H1 (cell line): ENCODE data around the gene PDGFD. TPM values are rescaled to one million over a fixed set of nuclear protein-coding genes. Genes with fewer than 3 reads are reported as not detected.

Experiments
- CTCF ChIA-PET: fragments of 300-600 bp; sonication (Branson Sonifier 250); formaldehyde crosslinking; loops from one replicate; lab custom pipeline; 2021; ENCODE audit not compliant: partially characterized antibody; lab: Charles Lee
- POLR2A ChIA-PET: fragments of 300-600 bp; sonication (Branson Sonifier 250); formaldehyde crosslinking; loops from one replicate; lab custom pipeline; 2021; ENCODE audit warnings: inconsistent platforms; ENCODE audit not compliant: partially characterized antibody; lab: Charles Lee
- DNase-seq, 2 experiments: peaks; one replicate each; pipeline versions ENCODE4 v3.0.0 to v3.0.0-alpha.2; 2010 to 2022; ENCODE audit warnings: low spot score in 2 of 2, low read depth in 1 of 2, mixed read lengths in 1 of 2
- FAIRE-seq: peaks from 2 replicates; lab custom pipeline; 2011; peaks lifted over from hg19 to GRCh38; lab: Jason Lieb, UNC
- H2AFZ ChIP-seq: 2 replicates; pipeline ENCODE4 v1.8.1; 2012; ENCODE audit warnings: low read length, inconsistent platforms
- H2AK5ac ChIP-seq: 2 replicates; pipeline ENCODE4 v1.6.1; 2013; ENCODE audit warnings: low read depth, low read length
- H2BK120ac ChIP-seq: replicated peaks from 2 replicates; pipeline ENCODE3; 2013; ENCODE audit warnings: low read depth, low read length, inconsistent platforms
- H2BK12ac ChIP-seq: 2 replicates; pipeline ENCODE4 v1.6.1; 2013; ENCODE audit warnings: low read depth, low read length
- H2BK15ac ChIP-seq: 2 replicates; pipeline ENCODE4 v1.6.1; 2013; ENCODE audit warnings: low read length
- H2BK20ac ChIP-seq: 2 replicates; pipeline ENCODE4 v1.6.1; 2013; ENCODE audit warnings: low read length
- H2BK5ac ChIP-seq: 2 replicates; pipeline ENCODE4 v1.6.1; 2013; ENCODE audit warnings: low read depth, low read length
- H3K14ac ChIP-seq: 2 replicates; pipeline ENCODE4 v1.6.1; 2013; ENCODE audit warnings: inconsistent platforms; ENCODE audit not compliant: insufficient read length
- H3K18ac ChIP-seq: 2 replicates; pipeline ENCODE4 v1.6.1; 2013; ENCODE audit warnings: low read length; ENCODE audit errors: extremely low read depth
- H3K23ac ChIP-seq: 2 replicates; pipeline ENCODE4 v1.6.1; 2013; ENCODE audit warnings: inconsistent platforms; ENCODE audit not compliant: insufficient read length
- H3K23me2 ChIP-seq: 2 replicates; pipeline ENCODE4 v1.6.1; 2013; ENCODE audit warnings: low read depth, low read length
- H3K27ac ChIP-seq: 2 replicates; pipeline ENCODE4 v1.6.1; 2011; ENCODE audit warnings: low read depth, low read length, inconsistent platforms
- H3K27me3 ChIP-seq, 4 experiments: replicated peaks in 1 of 4; 1 replicate in 1 of 4; 2 replicates in 3 of 4; pipeline versions ENCODE4 v1.6.1 to v1.8.1; 2011 to 2013; ENCODE audit warnings: low read length in 3 of 4, mild to moderate bottlenecking in 3 of 4, inconsistent platforms in 2 of 4, mixed read lengths in 2 of 4, moderate library complexity in 1 of 4; ENCODE audit not compliant: control insufficient read depth in 3 of 4, insufficient read depth in 3 of 4; ENCODE audit errors: extremely low read depth in 1 of 4
- H3K36me3 ChIP-seq, 4 experiments: 2 replicates each; pipeline versions ENCODE4 v1.6.1 to v1.8.1; 2011 to 2013; ENCODE audit warnings: mild to moderate bottlenecking in 4 of 4, low read length in 3 of 4, moderate library complexity in 2 of 4, control low read depth in 1 of 4, inconsistent platforms in 1 of 4; ENCODE audit not compliant: insufficient read depth in 4 of 4, control insufficient read depth in 2 of 4
- H3K4ac ChIP-seq: replicated peaks from 2 replicates; pipeline ENCODE3; 2013; ENCODE audit warnings: low read length, low read depth, mixed read lengths, inconsistent platforms; ENCODE audit not compliant: insufficient read length
- H3K4me1 ChIP-seq, 4 experiments: replicated peaks in 1 of 4; 1 replicate in 1 of 4; 2 replicates in 3 of 4; pipeline versions ENCODE4 v1.6.1 to v1.8.1; 2011 to 2013; ENCODE audit warnings: low read length in 3 of 4, inconsistent platforms in 2 of 4, mixed read lengths in 1 of 4; ENCODE audit not compliant: insufficient read depth in 4 of 4, control insufficient read depth in 3 of 4
- H3K4me2 ChIP-seq, 2 experiments: 2 replicates each; pipeline versions ENCODE4 v1.6.1 to v1.8.1; 2011 to 2013; ENCODE audit warnings: low read depth in 2 of 2, low read length in 2 of 2, control low read depth in 1 of 2, inconsistent platforms in 1 of 2, mild to moderate bottlenecking in 1 of 2; ENCODE audit not compliant: insufficient read depth in 1 of 2
- H3K4me3 ChIP-seq, 4 experiments: fragments of 200-600, 300-600 bp in 1 of 4; sonication (generic), shearing (Covaris generic), sonication (Bioruptor Twin) in 1 of 4; 2 replicates each; pipeline versions ENCODE4 v1.5.1 to v1.8.1; 2011 to 2016; ENCODE audit warnings: low read length in 4 of 4, low read depth in 3 of 4, control low read depth in 2 of 4, inconsistent platforms in 2 of 4, mild to moderate bottlenecking in 2 of 4, mixed read lengths in 1 of 4, moderate library complexity in 1 of 4; ENCODE audit not compliant: insufficient read depth in 2 of 4; ENCODE audit errors: extremely low read depth in 1 of 4
- H3K56ac ChIP-seq: replicated peaks from 2 replicates; pipeline ENCODE3; 2013; ENCODE audit warnings: low read depth, mild to moderate bottlenecking, mixed read lengths, low read length, inconsistent platforms; ENCODE audit not compliant: insufficient read length
- H3K79me1 ChIP-seq: 2 replicates; pipeline ENCODE4 v1.6.1; 2013; ENCODE audit warnings: low read depth, low read length, control low read depth
- H3K79me2 ChIP-seq, 2 experiments: 2 replicates each; pipeline versions ENCODE4 v1.6.1 to v1.8.1; 2012 to 2013; ENCODE audit warnings: low read length in 2 of 2, mild to moderate bottlenecking in 2 of 2, inconsistent platforms in 1 of 2; ENCODE audit not compliant: insufficient read depth in 2 of 2, control insufficient read depth in 1 of 2
- H3K9ac ChIP-seq, 4 experiments: replicated peaks in 1 of 4; 1 replicate in 1 of 4; 2 replicates in 3 of 4; pipeline versions ENCODE4 v1.6.1 to v1.8.1; 2011 to 2013; ENCODE audit warnings: low read depth in 3 of 4, low read length in 3 of 4, control low read depth in 2 of 4, mild to moderate bottlenecking in 2 of 4, moderate library complexity in 2 of 4, inconsistent platforms in 1 of 4; ENCODE audit errors: extremely low read depth in 1 of 4
- H3K9me3 ChIP-seq, 2 experiments: 2 replicates each; pipeline versions ENCODE4 v1.6.1 to v1.8.1; 2012 to 2013; ENCODE audit warnings: mild to moderate bottlenecking in 2 of 2, moderate library complexity in 2 of 2, control low read depth in 1 of 2, inconsistent platforms in 1 of 2, low read depth in 1 of 2, low read length in 1 of 2, mixed read lengths in 1 of 2; ENCODE audit not compliant: insufficient read depth in 2 of 2
- H4K20me1 ChIP-seq, 2 experiments: replicated peaks in 1 of 2; 2 replicates each; pipeline versions ENCODE3 to v1.8.1; 2011 to 2013; ENCODE audit warnings: inconsistent platforms in 2 of 2, low read length in 2 of 2, mild to moderate bottlenecking in 1 of 2; ENCODE audit not compliant: insufficient read depth in 2 of 2, control insufficient read depth in 1 of 2
- H4K5ac ChIP-seq: 2 replicates; pipeline ENCODE4 v1.6.1; 2013; ENCODE audit warnings: low read length, low read depth, mixed read lengths, inconsistent platforms; ENCODE audit not compliant: insufficient read length
- H4K8ac ChIP-seq: 2 replicates; pipeline ENCODE4 v1.8.0; 2013; ENCODE audit warnings: mild to moderate bottlenecking, moderate library complexity, low read length, inconsistent platforms; ENCODE audit not compliant: insufficient read depth; ENCODE audit errors: extremely low read depth
- H4K91ac ChIP-seq: replicated peaks from 2 replicates; pipeline ENCODE3; 2013; ENCODE audit warnings: low read length, mixed read lengths, inconsistent platforms; ENCODE audit not compliant: insufficient read length
- CTBP2 ChIP-seq: IDR thresholded peaks from 2 replicates; pipeline ENCODE4 v1.7.0; 2011; ENCODE audit warnings: borderline replicate concordance, mild to moderate bottlenecking, moderate library complexity, mixed read lengths, low read length; ENCODE audit not compliant: insufficient read depth, insufficient read length
- KDM5A ChIP-seq: fragments of 200-600 bp; IDR thresholded peaks from 2 replicates; pipeline ENCODE4 v1.7.1; 2012; ENCODE audit warnings: mild to moderate bottlenecking, low read length, inconsistent platforms, mixed read lengths
- PHF8 ChIP-seq: fragments of 200-600 bp; sonication (generic); conservative IDR thresholded peaks from 2 replicates; pipeline ENCODE4 v1.7.1; 2012; ENCODE audit warnings: low read depth, mild to moderate bottlenecking, inconsistent platforms, low read length, moderate library complexity
- RBBP5 ChIP-seq: IDR thresholded peaks from 2 replicates; pipeline ENCODE4 v1.7.1; 2012; ENCODE audit warnings: low read depth, mild to moderate bottlenecking, inconsistent platforms, low read length, moderate library complexity, borderline replicate concordance
- SP4 ChIP-seq: IDR thresholded peaks from 2 replicates; pipeline ENCODE4 v1.6.1; 2012; ENCODE audit warnings: low read length, inconsistent platforms
- WGBS, 2 experiments: shearing (Covaris generic) in 1 of 2; methylation state at CpG; one replicate each; pipeline versions ENCODE4 v1.1.6 to v1.1.7; 2013 to 2015; ENCODE audit warnings: low lambda C conversion rate in 2 of 2, mixed read lengths in 2 of 2, inconsistent platforms in 1 of 2, low coverage in 1 of 2, missing lambda C conversion rate in 1 of 2; ENCODE audit not compliant: insufficient replicate concordance in 2 of 2, insufficient coverage in 1 of 2, insufficient read length in 1 of 2; ENCODE audit errors: extremely low coverage in 1 of 2, missing lambda C conversion rate in 1 of 2; 5-methylcytosine and 5-hydroxymethylcytosine counted together
- polyA plus RNA-seq, 7 experiments: library from polyadenylated mRNA; depleted of rRNA in 3 of 7; stranded (reverse) in 5 of 7; unstranded in 2 of 7; fragments of >200 nt in 5 of 7; fragments of 200-250 nt in 2 of 7; gene quantifications; 1 replicate in 5 of 7; 2 replicates in 1 of 7; 4 replicates in 1 of 7; pipeline versions ENCODE4 v1.2.1 to v1.2.3, GENCODE V29; 2011 to 2013; ENCODE audit warnings: missing spikeins in 2 of 7, mixed read lengths in 2 of 7
- total RNA-seq: library from RNA; stranded (reverse); fragmentation: NEBNext Ultra II Directional; extraction: Animal tissue kit (Norgen Biotek cat#: 25700); gene quantifications from 2 replicates; pipeline ENCODE4 v1.2.1, GENCODE V29; 2021
- TF ChIP-seq, protein P1 (sequence below): IDR thresholded peaks from 2 replicates; pipeline ENCODE4 v1.6.1; 2011; ENCODE audit warnings: low read depth, mild to moderate bottlenecking, low read length; ENCODE audit not compliant: insufficient read depth

PDGFD gene
- total and polyA plus RNA-seq, 2 of the 8 experiments (the other 6 are each of a cell fraction or from before 2014, with no cell fraction given) = 1.1 to 3.9 TPM

DNA sequence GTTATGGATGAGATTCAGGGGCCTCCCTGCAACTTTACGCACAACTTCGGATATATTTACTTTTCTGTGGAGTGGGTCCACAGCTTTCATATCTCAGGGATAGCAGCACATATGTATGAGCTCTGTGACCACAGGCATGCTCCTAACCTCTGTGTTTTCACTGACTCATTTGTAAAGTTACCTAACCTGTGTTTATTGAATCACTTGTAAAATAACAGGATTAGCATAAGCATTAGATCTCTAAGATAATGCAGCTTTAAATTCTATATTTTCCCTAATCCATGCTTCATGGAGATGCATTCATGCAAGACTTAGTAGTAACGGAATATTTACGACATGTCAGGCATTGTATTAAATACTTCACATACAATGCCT is 175.4 kb downstream of the PDGFD start:
- H2AK5ac ChIP-seq = no peak overlapping the region
- no peak overlapping the region for H2AFZ ChIP-seq
- no peak overlapping the region for H2BK12ac ChIP-seq
- H3K79me2 ChIP-seq = no peaks in the 10 kb centered on the region
- no peaks in the 10 kb centered on the region for H3K23me2 ChIP-seq
- no peaks in the 10 kb centered on the region for H4K20me1 ChIP-seq
- H3K23ac ChIP-seq = no peak overlapping the region
- FAIRE-seq (no peak), DNase-seq (no peak)
- H4K8ac ChIP-seq = no peak overlapping the region
- H3K9ac ChIP-seq = no peak overlapping the region
- no peak overlapping the region for H3K4ac ChIP-seq
- no peak overlapping the region for H3K27ac ChIP-seq
- H3K9me3 ChIP-seq = no peaks in the 10 kb centered on the region
- H3K18ac ChIP-seq = no peak overlapping the region
- no peaks in the 10 kb centered on the region for H3K79me1 ChIP-seq
- H3K56ac ChIP-seq = no peak overlapping the region
- H3K14ac ChIP-seq = no peak overlapping the region
- no peak overlapping the region for H3K4me2 ChIP-seq
- 91% methylated on average over 4 of the region's 4 CpGs; no CpG with 5 or more reads in 1 of the 2 experiments for WGBS, 2 experiments
- H2BK15ac ChIP-seq = no peak overlapping the region
- no peak overlapping the region for H2BK5ac ChIP-seq
- CTCF ChIA-PET = interaction anchor here (1.3 kb wide), 1 partner anchor 11 kb away, joined by 3 read pairs; no protein-coding TSS in a partner anchor
- TF ChIP-seq KDM5A (no peak), SP4 (no peak), PHF8 (no peak), CTBP2 (no peak), RBBP5 (no peak)
- TF ChIP-seq, protein P1, sequence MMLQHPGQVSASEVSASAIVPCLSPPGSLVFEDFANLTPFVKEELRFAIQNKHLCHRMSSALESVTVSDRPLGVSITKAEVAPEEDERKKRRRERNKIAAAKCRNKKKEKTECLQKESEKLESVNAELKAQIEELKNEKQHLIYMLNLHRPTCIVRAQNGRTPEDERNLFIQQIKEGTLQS = no peak
- H2BK20ac ChIP-seq = no peak overlapping the region
- H4K91ac ChIP-seq = no peak overlapping the region
- H3K27me3 ChIP-seq = no peaks in the 10 kb centered on the region
- no peak overlapping the region for H2BK120ac ChIP-seq
- H4K5ac ChIP-seq = no peak overlapping the region
- no peaks in the 10 kb centered on the region for H3K36me3 ChIP-seq
- no peak overlapping the region for H3K4me3 ChIP-seq
- H3K4me1 ChIP-seq = peaks cover 0 to 3% (median 2%) of the 10 kb centered on the region in 4 experiments; a peak in 2 of 7 replicates
- POLR2A ChIA-PET = no interaction called here
